ENCODE measurements around the gene LNX2. TPM values are rescaled to one million over a fixed set of nuclear protein-coding genes. Genes with fewer than 3 reads are reported as not detected.

The LNX2 gene
- total RNA-seq, 4 donors from 2014 or later: 5.0 to 6.6 (median 5.7) TPM

DNA sequence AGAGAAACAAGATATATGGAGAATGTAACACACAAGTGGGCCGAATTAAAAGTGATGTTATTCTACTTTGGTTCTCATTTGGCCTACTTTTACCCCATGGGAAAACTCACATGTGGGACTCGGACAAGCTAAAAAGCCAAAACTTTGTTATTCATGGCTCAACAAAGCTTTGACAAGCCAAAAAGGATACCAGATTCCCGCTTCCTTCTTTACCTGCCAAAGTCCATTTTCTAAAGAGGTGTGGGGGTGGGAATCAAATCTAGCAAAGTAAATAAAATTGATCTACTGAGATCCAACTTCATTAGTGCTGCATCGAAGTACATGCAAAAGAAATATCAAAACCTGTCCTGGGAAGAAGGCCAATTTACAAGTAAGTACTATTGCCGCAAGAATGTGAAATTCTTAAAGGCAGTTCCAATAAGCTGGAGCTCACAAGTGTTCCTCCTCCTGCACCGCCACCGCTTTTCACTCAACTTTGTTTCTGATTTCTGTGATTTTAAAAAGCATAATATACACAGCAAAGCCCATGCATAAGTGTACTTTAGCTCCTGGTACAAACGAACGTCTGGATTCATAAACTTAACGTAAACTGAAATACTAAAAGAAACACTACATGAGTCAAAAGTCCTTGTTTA, 1.1 kb downstream of the LNX2 start:
- no peak for ATAC-seq (ENCODE audit: low FRiP score)
- no peak for DNase-seq (ENCODE audit: low spot score)
- TF ChIP-seq, protein P1, sequence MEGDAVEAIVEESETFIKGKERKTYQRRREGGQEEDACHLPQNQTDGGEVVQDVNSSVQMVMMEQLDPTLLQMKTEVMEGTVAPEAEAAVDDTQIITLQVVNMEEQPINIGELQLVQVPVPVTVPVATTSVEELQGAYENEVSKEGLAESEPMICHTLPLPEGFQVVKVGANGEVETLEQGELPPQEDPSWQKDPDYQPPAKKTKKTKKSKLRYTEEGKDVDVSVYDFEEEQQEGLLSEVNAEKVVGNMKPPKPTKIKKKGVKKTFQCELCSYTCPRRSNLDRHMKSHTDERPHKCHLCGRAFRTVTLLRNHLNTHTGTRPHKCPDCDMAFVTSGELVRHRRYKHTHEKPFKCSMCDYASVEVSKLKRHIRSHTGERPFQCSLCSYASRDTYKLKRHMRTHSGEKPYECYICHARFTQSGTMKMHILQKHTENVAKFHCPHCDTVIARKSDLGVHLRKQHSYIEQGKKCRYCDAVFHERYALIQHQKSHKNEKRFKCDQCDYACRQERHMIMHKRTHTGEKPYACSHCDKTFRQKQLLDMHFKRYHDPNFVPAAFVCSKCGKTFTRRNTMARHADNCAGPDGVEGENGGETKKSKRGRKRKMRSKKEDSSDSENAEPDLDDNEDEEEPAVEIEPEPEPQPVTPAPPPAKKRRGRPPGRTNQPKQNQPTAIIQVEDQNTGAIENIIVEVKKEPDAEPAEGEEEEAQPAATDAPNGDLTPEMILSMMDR (IDR thresholded peaks at IDR 0.05): no peak

GRCh38 chr13:27617881-27618321, 2.4 kb downstream of the LNX2 start:
- DNase-seq (ENCODE audit: low spot score) (no peak), ATAC-seq (ENCODE audit: low FRiP score) (no peak)
- TF ChIP-seq, protein P1 (IDR thresholded peaks at IDR 0.05): no peak

DNA sequence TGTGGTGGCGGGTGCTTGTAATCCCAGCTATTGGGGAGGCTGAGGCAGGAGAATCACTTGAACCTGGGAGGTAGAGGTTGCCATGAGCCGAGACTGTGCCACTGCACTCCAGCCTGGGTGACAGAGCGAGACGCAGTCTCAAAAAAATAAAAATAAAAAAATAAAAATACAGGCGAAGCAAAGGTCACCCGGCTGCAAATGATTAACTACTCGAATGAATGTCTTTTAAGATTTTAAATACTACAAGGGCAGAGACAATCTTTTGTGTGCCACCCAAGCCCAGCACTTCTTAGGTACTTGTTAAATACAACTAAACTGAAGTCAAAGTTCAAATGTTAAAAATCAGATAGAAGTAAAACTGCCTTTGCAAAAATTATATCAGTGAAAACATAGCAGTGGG, 6.7 kb downstream of the LNX2 start:
- ATAC-seq (ENCODE audit: low FRiP score) (no peak), DNase-seq (ENCODE audit: low spot score) (no peak)
- TF ChIP-seq, protein P1 (IDR thresholded peaks at IDR 0.05): no peak

DNA sequence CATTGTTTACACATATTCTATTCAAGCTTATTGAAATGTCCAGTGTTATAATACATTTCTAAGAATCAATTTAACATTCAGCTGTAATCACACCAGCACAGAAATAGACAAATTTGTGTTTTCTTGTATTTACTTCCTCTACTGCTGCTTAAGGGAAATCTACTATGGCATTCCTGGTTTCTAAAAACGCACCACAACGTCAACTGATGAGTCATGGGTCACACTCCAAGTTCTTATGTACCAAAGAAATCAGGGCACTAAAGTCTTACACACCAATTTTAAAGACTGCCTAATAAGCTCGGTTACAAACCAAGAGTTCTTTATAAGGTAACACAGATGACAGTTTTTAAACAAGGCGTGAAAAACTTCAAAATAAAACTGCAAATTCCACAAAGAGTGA, 13.2 kb downstream of the LNX2 start:
- no peak for DNase-seq (ENCODE audit: low spot score)
- no peak for ATAC-seq (ENCODE audit: low FRiP score)
- TF ChIP-seq, protein P1 (IDR thresholded peaks at IDR 0.05): no peak

GRCh38 chr13:27605610-27606200, 14.6 kb downstream of the LNX2 start:
- ATAC-seq (ENCODE audit: low FRiP score) (no peak), DNase-seq (ENCODE audit: low spot score) (no peak)
- TF ChIP-seq, protein P1 (IDR thresholded peaks at IDR 0.05): no peak

GRCh38 chr13:27605099-27605498, 15.2 kb downstream of the LNX2 start:
- DNase-seq (ENCODE audit: low spot score) (no peak), ATAC-seq (ENCODE audit: low FRiP score) (no peak)
- TF ChIP-seq, protein P1 (IDR thresholded peaks at IDR 0.05): no peak

DNA sequence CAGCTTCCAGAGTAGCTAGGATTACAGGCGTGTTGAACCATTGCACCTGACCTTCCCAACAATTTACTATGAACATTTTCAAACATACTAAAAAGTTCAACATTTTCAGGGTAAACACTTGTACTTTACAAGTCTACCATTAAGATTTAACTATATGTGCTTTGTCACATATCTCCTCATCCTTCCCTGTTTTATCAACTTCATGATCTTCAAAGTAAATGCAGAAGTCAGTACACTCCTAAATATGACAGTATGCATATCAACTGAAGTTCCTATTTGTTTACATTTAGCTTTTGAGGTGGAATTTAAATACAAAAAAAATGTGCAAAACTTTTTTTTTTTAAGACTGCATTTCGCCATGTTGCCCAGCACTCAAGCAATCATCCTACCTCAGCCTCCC, 18.5 kb downstream of the LNX2 start:
- TF ChIP-seq, protein P1 (IDR thresholded peaks at IDR 0.05): no peak
- ATAC-seq (ENCODE audit: low FRiP score): no peak
- no peak for DNase-seq (ENCODE audit: low spot score)

Measured in omental fat pad (tissue), 4 donors.